ENCODE results near the gene P2RY1. TPM values are rescaled to one million over a fixed set of nuclear protein-coding genes. Genes with fewer than 3 reads are reported as not detected.

P2RY1 gene, protein sequence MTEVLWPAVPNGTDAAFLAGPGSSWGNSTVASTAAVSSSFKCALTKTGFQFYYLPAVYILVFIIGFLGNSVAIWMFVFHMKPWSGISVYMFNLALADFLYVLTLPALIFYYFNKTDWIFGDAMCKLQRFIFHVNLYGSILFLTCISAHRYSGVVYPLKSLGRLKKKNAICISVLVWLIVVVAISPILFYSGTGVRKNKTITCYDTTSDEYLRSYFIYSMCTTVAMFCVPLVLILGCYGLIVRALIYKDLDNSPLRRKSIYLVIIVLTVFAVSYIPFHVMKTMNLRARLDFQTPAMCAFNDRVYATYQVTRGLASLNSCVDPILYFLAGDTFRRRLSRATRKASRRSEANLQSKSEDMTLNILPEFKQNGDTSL
- 1.1 and 2.9 TPM in 2 replicates for total RNA-seq

DNA sequence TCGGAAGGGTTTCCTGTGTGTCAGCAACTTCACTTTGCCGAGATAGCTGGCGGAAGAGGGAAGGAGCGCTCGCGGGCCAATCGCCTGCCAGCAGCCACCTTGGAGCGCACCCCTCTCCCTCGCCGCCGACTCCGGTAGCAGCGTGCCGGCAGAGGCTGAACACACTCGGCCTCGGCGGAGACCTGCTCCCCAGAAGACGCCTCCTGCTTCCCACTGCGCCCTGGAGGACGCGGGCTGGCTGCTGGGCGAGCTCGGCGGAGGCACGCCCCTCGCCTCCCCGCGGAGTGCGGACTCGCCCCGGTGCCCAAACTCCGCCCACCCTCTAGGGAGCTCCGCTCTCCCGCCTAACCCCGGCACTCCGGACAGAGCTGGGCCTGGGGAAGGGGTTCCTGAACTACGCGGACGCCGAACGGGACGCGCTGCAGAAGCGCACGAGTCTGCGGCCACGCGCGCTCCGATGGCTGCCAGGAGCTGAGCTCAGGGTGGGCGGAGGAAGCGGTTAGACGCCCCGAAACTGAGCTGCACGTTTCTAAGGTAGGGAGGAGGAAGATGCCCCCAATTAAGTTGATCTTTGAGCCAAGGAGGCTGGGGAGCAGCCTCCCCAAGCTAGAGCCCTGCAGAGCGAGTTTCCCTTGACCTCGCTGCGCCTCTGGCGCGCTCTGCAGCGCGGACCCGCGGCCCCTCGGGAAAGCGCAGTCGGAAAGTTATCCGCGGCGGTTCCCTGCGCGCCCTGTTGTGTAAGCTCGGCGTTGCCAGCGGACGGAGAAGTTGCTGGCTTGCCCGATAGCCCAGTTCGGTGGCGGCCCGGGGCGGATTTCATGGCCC is at the start of gene P2RY1:
TSS of gene P2RY1 (plus strand) at position 356 of the 825 bp plus-strand sequence. CDS start 652 bp downstream, outside the sequence.

